GM18861 (cell line): ENCODE data around the gene FAM53C.

ENCODE experiments used
- ATAC-seq: cut with Tn5 transposase; IDR thresholded peaks from one replicate; pipeline ENCODE4 v1.9.1; 2021; ENCODE audit not compliant: unreplicated experiment

FAM53C gene

GRCh38 chr5:138350563-138350890 is 12.5 kb downstream of the FAM53C start:
- ATAC-seq = no peak

GRCh38 chr5:138351056-138351455 is 13.0 kb downstream of the FAM53C start:
- ATAC-seq = no peak

GRCh38 chr5:138351517-138351916 is 13.5 kb downstream of the FAM53C start:
- ATAC-seq = no peak

- peak; percentile 46 for ATAC-seq
These were observed 14.1 kb downstream of the FAM53C start, which contains the start of gene KDM3B for GRCh38 chr5:138352071-138352721. KDM3B (plus strand) TSS chr5:138352685; CDS start chr5:138352796, 111 bp downstream.

- peak; percentile 31 for ATAC-seq
These were observed 14.9 kb downstream of the FAM53C start for GRCh38 chr5:138352722-138353559.

- ATAC-seq = no peak
These were observed 15.6 kb downstream of the FAM53C start for GRCh38 chr5:138353560-138354080.

GRCh38 chr5:138354387-138354786 is 16.3 kb downstream of the FAM53C start:
- ATAC-seq = no peak

- ATAC-seq = peak; percentile 52
These were observed 16.9 kb downstream of the FAM53C start for GRCh38 chr5:138354926-138355378.

- no peak for ATAC-seq
These were observed 21.6 kb downstream of the FAM53C start for GRCh38 chr5:138359621-138360020.

GRCh38 chr5:138360941-138361452 is 22.9 kb downstream of the FAM53C start:
- ATAC-seq = no peak

- no peak for ATAC-seq
These were observed 26.5 kb downstream of the FAM53C start for GRCh38 chr5:138364576-138364975.

GRCh38 chr5:138366632-138367382 is 28.7 kb downstream of the FAM53C start:
- no peak for ATAC-seq

GRCh38 chr5:138369261-138369660 is 31.2 kb downstream of the FAM53C start:
- ATAC-seq = no peak

GRCh38 chr5:138369706-138370105 is 31.6 kb downstream of the FAM53C start:
- ATAC-seq = no peak

- ATAC-seq = no peak
These were observed 32.5 kb downstream of the FAM53C start for GRCh38 chr5:138370537-138370936.

GRCh38 chr5:138371454-138371853 is 33.4 kb downstream of the FAM53C start:
- ATAC-seq = no peak

GRCh38 chr5:138372225-138372624 is 34.2 kb downstream of the FAM53C start:
- no peak for ATAC-seq

- no peak for ATAC-seq
These were observed 34.6 kb downstream of the FAM53C start for GRCh38 chr5:138372653-138373052.

- ATAC-seq = no peak
These were observed 44.3 kb downstream of the FAM53C start for GRCh38 chr5:138382347-138382746.

- ATAC-seq = no peak
These were observed 47.6 kb downstream of the FAM53C start for GRCh38 chr5:138385660-138386059.

GRCh38 chr5:138386290-138386689 is 48.2 kb downstream of the FAM53C start:
- no peak for ATAC-seq
